Mammary epithelial cell (primary cell): ENCODE data around the gene PDE7B.

Experiments used
- CTCF ChIP-seq, 2 donors: IDR thresholded peaks in 1 of 2; conservative IDR thresholded peaks in 1 of 2; 2 replicates each; pipeline ENCODE4 v1.5.1; 2011 to 2012; ENCODE audit warnings: inconsistent platforms in 2 of 2, low read length in 2 of 2, mild to moderate bottlenecking in 2 of 2, control low read depth in 1 of 2, low read depth in 1 of 2; ENCODE audit not compliant: insufficient read depth in 1 of 2; ENCODE audit errors: extremely low read depth in 1 of 2
- EZH2 ChIP-seq: IDR thresholded peaks from 2 replicates; pipeline ENCODE4 v1.6.1; 2012; ENCODE audit warnings: low read length, inconsistent platforms, borderline replicate concordance

GRCh38 chr6:135895231-135895911 is 43.9 kb downstream of the PDE7B start:
- TF ChIP-seq CTCF (conservative IDR thresholded peaks at IDR 0.05 in 1 of 2, IDR thresholded peaks at IDR 0.05 in 1 of 2; ENCODE audit: extremely low read depth in 1 of 2, insufficient read depth in 1 of 2, low read depth in 1 of 2, low read length in 2 of 2): no peak
- TF ChIP-seq EZH2: no peak
